ENCODE measurements around the gene TMEM106A. TPM values are rescaled to one million over a fixed set of nuclear protein-coding genes. Genes with fewer than 3 reads are reported as not detected.

Gene TMEM106A
- total and polyA plus RNA-seq, 2 donors (not counting 1 experiment from before 2014, with no cell fraction given), result 23.7 to 66.0 TPM

DNA sequence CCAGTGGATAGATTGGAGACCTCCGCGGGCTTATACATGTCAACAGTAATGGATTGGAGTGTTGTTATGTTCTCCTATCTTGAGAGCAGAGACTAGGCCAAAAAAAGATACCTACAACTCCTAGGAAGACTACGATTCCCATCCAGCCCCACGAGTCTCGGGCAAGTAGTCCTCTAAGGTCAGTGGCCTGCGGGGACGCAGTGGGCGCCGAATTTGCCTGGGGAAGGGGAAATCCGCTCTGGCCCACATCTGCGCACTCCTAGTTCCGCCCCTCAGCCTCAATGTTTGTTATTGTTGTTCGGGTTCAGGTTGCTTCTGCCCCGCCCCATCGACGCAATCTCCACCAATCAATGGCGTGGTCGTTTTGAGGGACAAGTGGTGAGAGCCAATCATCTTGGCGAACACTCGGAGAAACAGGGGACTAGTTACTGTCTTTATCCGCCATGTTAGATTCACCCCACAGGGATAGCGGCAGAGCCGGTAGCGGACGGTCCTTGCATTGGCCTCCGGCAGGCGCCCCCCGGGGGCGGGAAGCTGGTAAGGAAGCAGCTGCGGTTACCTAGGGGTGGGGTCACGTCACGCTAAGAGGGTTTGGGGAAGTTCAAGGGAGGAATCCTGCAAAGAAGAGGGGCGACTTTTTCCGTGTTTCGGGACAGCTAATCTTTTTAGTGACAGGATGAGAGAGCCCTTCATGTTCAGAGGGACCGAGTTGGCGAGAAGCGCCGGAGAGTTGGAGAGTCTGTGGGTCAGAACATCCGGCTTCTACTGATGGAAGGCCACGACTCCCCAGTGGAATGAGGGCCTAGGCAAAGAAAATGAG, 40.7 kb upstream of the TMEM106A start, which contains the start of gene NBR1:
Gene NBR1, plus strand, starts transcription at position 449 of the 820 bp plus-strand sequence. CDS start 4,586 bp downstream, outside the sequence.
- DNase-seq (peak; percentile 99), ATAC-seq (ENCODE audit: low read depth) (peak; percentile 77)
- H3K36me3 ChIP-seq (replicated peaks in 1 of 2; ENCODE audit: control extremely low read depth in 1 of 2, control insufficient read depth in 1 of 2, extremely low read depth in 1 of 2, insufficient read depth in 2 of 2, low read length in 1 of 2), result peaks cover 0 to 3% of the 10 kb centered on the region in 2 experiments
- H3K27ac ChIP-seq (ENCODE audit: low read length in 2 of 2), result peak within 1 kb of the TSS; percentile 100
- H3K4me1 ChIP-seq (ENCODE audit: control insufficient read depth in 2 of 2, insufficient read depth in 2 of 2, low read length in 2 of 2), result peaks cover 20 to 39% of the 10 kb centered on the region in 2 donors
- peaks cover 67% of the 10 kb centered on the region for H3K79me2 ChIP-seq (ENCODE audit: control insufficient read depth, insufficient read depth, low read length)
- peak within 1 kb of the TSS; percentile 70 to 99 (median 90) for H3K4me3 ChIP-seq (ENCODE audit: control extremely low read depth in 1 of 5, extremely low read depth in 1 of 5, insufficient read depth in 1 of 5, low read depth in 2 of 5, low read length in 4 of 5)
- Mint-ChIP-seq H3K27ac (no peak within 1 kb of the TSS), H3K4me1 (peaks cover 28% of the 10 kb centered on the region), H3K27me3 (no peaks in the 10 kb centered on the region), H3K9me3 (ENCODE audit: insufficient read depth) (no peaks in the 10 kb centered on the region), H3K4me3 (no peak within 1 kb of the TSS)
- H3K4me2 ChIP-seq (replicated peaks; ENCODE audit: low read depth, low read length, poor library complexity, severe bottlenecking), result peak within 1 kb of the TSS; percentile 93
- no peaks in the 10 kb centered on the region for H3K9me3 ChIP-seq (ENCODE audit: control extremely low read depth in 1 of 3, control insufficient read depth in 2 of 3, insufficient read depth in 1 of 3, low read length in 2 of 3)
- H4K20me1 ChIP-seq (ENCODE audit: control insufficient read depth, insufficient read depth, low read length, poor library complexity, severe bottlenecking), result no peaks in the 10 kb centered on the region
- peak within 1 kb of the TSS; percentile 86 for H2AFZ ChIP-seq (ENCODE audit: insufficient read depth, low read depth, low read length, poor library complexity, severe bottlenecking)
- WGBS (ENCODE audit: insufficient coverage), result 2% methylated on average over 39 of the region's 41 CpGs
- CTCF ChIA-PET, result interaction anchor here (0.5 to 2.0 kb wide), 12 partner anchors 41 to 593 kb away, joined by 3 to 10 read pairs (median 4); partner anchors contain the start of genes DHX8, PSMC3IP, RPL27 and TMEM106A
- intact Hi-C loops (cut with micrococcal nuclease), result loop anchor here (1.0 to 2.0 kb wide), 8 partner anchors 40 to 634 kb away; partner anchors contain the start of genes BRCA1, IFI35, NAGLU and TMEM106A
- no peaks in the 10 kb centered on the region for H3K27me3 ChIP-seq (replicated peaks in 1 of 4; ENCODE audit: control extremely low read depth in 1 of 4, control insufficient read depth in 3 of 4, insufficient read depth in 4 of 4, low read length in 3 of 4)
- TF ChIP-seq, protein P1, sequence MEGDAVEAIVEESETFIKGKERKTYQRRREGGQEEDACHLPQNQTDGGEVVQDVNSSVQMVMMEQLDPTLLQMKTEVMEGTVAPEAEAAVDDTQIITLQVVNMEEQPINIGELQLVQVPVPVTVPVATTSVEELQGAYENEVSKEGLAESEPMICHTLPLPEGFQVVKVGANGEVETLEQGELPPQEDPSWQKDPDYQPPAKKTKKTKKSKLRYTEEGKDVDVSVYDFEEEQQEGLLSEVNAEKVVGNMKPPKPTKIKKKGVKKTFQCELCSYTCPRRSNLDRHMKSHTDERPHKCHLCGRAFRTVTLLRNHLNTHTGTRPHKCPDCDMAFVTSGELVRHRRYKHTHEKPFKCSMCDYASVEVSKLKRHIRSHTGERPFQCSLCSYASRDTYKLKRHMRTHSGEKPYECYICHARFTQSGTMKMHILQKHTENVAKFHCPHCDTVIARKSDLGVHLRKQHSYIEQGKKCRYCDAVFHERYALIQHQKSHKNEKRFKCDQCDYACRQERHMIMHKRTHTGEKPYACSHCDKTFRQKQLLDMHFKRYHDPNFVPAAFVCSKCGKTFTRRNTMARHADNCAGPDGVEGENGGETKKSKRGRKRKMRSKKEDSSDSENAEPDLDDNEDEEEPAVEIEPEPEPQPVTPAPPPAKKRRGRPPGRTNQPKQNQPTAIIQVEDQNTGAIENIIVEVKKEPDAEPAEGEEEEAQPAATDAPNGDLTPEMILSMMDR (IDR thresholded peaks at IDR 0.05), result no peak
- no peak for TF ChIP-seq EZH2 (IDR thresholded peaks at IDR 0.05; ENCODE audit: borderline replicate concordance, insufficient read depth, low read depth, low read length, poor library complexity, severe bottlenecking)
- POLR2A ChIA-PET, result interaction anchor here (0.7 to 1.8 kb wide), 10 partner anchors 41 to 313 kb away, joined by 3 to 29 read pairs (median 6); partner anchors contain the start of genes BRCA1, DHX8, RPL27 and TMEM106A
- H3K9ac ChIP-seq (ENCODE audit: low read length), result peak within 1 kb of the TSS; percentile 99

All from B cell (primary cell).